Glutamatergic neuron (in vitro differentiated cells): ENCODE data around the gene CDYL. TPM values are rescaled to one million over a fixed set of nuclear protein-coding genes. Genes with fewer than 3 reads are reported as not detected.

Experiments used
- DNase-seq: peaks from one replicate; pipeline ENCODE4 v3.0.0; 2022
- H3K27ac Mint-ChIP-seq: one replicate; pipeline ENCODE4 v1.8.0; 2020; ENCODE audit warnings: mild to moderate bottlenecking, mixed read lengths, inconsistent platforms; ENCODE audit not compliant: unreplicated experiment
- H3K27me3 Mint-ChIP-seq: one replicate; pipeline ENCODE4 v1.8.0; 2020; ENCODE audit warnings: mild to moderate bottlenecking, moderate library complexity, mixed read lengths, inconsistent platforms; ENCODE audit not compliant: unreplicated experiment
- H3K36me3 Mint-ChIP-seq: one replicate; pipeline ENCODE4 v1.8.0; 2020; ENCODE audit warnings: mild to moderate bottlenecking, mixed read lengths, inconsistent platforms; ENCODE audit not compliant: unreplicated experiment
- H3K4me1 Mint-ChIP-seq: one replicate; pipeline ENCODE4 v1.8.0; 2020; ENCODE audit warnings: mild to moderate bottlenecking, low read depth, mixed read lengths, inconsistent platforms; ENCODE audit not compliant: unreplicated experiment
- H3K4me3 Mint-ChIP-seq: one replicate; pipeline ENCODE4 v1.8.0; 2020; ENCODE audit warnings: mild to moderate bottlenecking, mixed read lengths, inconsistent platforms; ENCODE audit not compliant: unreplicated experiment
- H3K9me3 Mint-ChIP-seq: one replicate; pipeline ENCODE4 v1.8.0; 2020; ENCODE audit warnings: mild to moderate bottlenecking, moderate library complexity, mixed read lengths, inconsistent platforms; ENCODE audit not compliant: unreplicated experiment
- total RNA-seq: library from RNA; stranded (reverse); fragmentation: NEBNext Ultra II Directional; extraction: Animal tissue kit (Norgen Biotek cat#: 25700); gene quantifications from one replicate; pipeline ENCODE4 v1.2.1, GENCODE V29; 2021; ENCODE audit not compliant: unreplicated experiment
- TF ChIP-seq, protein P1 (sequence below): fragments of 200-600 bp; sonication (generic); IDR thresholded peaks from one replicate; pipeline ENCODE4 v1.5.0; 2021; ENCODE audit not compliant: partially characterized antibody, unreplicated experiment

The CDYL gene
- total RNA-seq, 1 donor from 2014 or later, result 63.3 TPM

- Mint-ChIP-seq H3K27me3 (peaks cover 6% of the 10 kb centered on the region), H3K27ac (no peak overlapping the region), H3K36me3 (peaks cover 15% of the 10 kb centered on the region), H3K4me1 (peaks cover 3% of the 10 kb centered on the region), H3K9me3 (peaks cover 20% of the 10 kb centered on the region), H3K4me3 (peak overlapping the region; percentile 15)
- TF ChIP-seq, protein P1, sequence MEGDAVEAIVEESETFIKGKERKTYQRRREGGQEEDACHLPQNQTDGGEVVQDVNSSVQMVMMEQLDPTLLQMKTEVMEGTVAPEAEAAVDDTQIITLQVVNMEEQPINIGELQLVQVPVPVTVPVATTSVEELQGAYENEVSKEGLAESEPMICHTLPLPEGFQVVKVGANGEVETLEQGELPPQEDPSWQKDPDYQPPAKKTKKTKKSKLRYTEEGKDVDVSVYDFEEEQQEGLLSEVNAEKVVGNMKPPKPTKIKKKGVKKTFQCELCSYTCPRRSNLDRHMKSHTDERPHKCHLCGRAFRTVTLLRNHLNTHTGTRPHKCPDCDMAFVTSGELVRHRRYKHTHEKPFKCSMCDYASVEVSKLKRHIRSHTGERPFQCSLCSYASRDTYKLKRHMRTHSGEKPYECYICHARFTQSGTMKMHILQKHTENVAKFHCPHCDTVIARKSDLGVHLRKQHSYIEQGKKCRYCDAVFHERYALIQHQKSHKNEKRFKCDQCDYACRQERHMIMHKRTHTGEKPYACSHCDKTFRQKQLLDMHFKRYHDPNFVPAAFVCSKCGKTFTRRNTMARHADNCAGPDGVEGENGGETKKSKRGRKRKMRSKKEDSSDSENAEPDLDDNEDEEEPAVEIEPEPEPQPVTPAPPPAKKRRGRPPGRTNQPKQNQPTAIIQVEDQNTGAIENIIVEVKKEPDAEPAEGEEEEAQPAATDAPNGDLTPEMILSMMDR, result no peak
- DNase-seq, result no peak
Measured at GRCh38 chr6:4948781-4949450, 172.7 kb downstream of the CDYL start.

GRCh38 chr6:4950076-4950475 lies 173.9 kb downstream of the CDYL start:
- Mint-ChIP-seq H3K4me1 (peaks cover 3% of the 10 kb centered on the region), H3K27me3 (peaks cover 4% of the 10 kb centered on the region), H3K4me3 (no peak overlapping the region), H3K36me3 (peaks cover 15% of the 10 kb centered on the region), H3K9me3 (peaks cover 13% of the 10 kb centered on the region), H3K27ac (no peak overlapping the region)
- DNase-seq, result no peak
- TF ChIP-seq, protein P1, result no peak

GRCh38 chr6:4950836-4951533 lies 174.8 kb downstream of the CDYL start:
- Mint-ChIP-seq H3K36me3 (peaks cover 15% of the 10 kb centered on the region), H3K4me1 (peaks cover 3% of the 10 kb centered on the region), H3K4me3 (no peak overlapping the region), H3K9me3 (peaks cover 12% of the 10 kb centered on the region), H3K27ac (no peak overlapping the region), H3K27me3 (peaks cover 4% of the 10 kb centered on the region)
- TF ChIP-seq, protein P1, result no peak
- no peak for DNase-seq

GRCh38 chr6:4953440-4953839 lies 177.2 kb downstream of the CDYL start:
- peaks cover 15% of the 10 kb centered on the region for H3K36me3 Mint-ChIP-seq
- DNase-seq, result no peak
- H3K9me3 Mint-ChIP-seq, result peaks cover 9% of the 10 kb centered on the region
- H3K4me3 Mint-ChIP-seq, result no peak overlapping the region
- no peak overlapping the region for H3K27ac Mint-ChIP-seq
- H3K27me3 Mint-ChIP-seq, result peaks cover 4% of the 10 kb centered on the region
- TF ChIP-seq, protein P1, result no peak
- H3K4me1 Mint-ChIP-seq, result peaks cover 8% of the 10 kb centered on the region

DNA sequence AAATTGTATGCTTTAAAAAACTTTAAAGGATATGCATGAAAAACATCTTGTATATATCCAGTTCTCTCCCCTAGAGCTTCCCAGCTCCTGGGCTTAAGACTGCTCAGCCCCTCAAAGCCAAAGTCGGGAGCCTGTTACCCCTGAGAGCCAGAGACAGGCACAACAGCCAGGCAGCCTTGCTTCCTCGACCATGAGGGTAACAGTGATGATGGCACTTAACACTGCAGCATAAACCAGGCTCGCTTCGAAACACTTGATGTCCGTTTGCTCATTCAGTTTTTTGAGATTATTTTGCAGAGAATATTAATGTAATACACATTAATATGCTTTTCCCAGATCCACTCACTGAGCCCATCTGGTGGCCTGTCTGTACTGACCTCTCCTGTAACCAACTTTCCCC lies 180.4 kb downstream of the CDYL start:
- Mint-ChIP-seq H3K9me3 (no peaks in the 10 kb centered on the region), H3K36me3 (peaks cover 3% of the 10 kb centered on the region), H3K27me3 (no peaks in the 10 kb centered on the region), H3K4me3 (no peak overlapping the region), H3K27ac (no peak overlapping the region), H3K4me1 (peaks cover 6% of the 10 kb centered on the region)
- TF ChIP-seq, protein P1, result no peak
- no peak for DNase-seq
